Endometrial microvascular endothelial cells (primary cell): ENCODE data around the gene CLOCK. TPM values are rescaled to one million over a fixed set of nuclear protein-coding genes. Genes with fewer than 3 reads are reported as not detected.

ENCODE experiments used
- in situ Hi-C: cut with HindIII; loops from 2 replicates; pipeline ENCODE4 v1.10.0; 2017; ENCODE audit warnings: low sequenced_read_pairs, low pct_unique_long_range_greater_than_20kb; ENCODE audit errors: inconsistent ontology term
- total RNA-seq: library from RNA; depleted of rRNA; stranded (reverse); fragments of >200 nt; gene quantifications from one replicate; pipeline ENCODE4 v1.2.3, GENCODE V29; 2015; ENCODE audit errors: inconsistent ontology term

CLOCK gene
- total RNA-seq, 1 donor from 2014 or later = 21.7 TPM

- in situ Hi-C loops = no loop called here
Observed at GRCh38 chr4:55397520-55398321, 149.0 kb downstream of the CLOCK start.

- in situ Hi-C loops = no loop called here
Observed at GRCh38 chr4:55397126-55397436, 149.6 kb downstream of the CLOCK start.

- in situ Hi-C loops = no loop called here
Observed at GRCh38 chr4:55396308-55397125, 150.2 kb downstream of the CLOCK start.

- in situ Hi-C loops = no loop called here
Observed at GRCh38 chr4:55395529-55396307, 151.0 kb downstream of the CLOCK start, which contains the start of gene TMEM165. TMEM165 (plus strand) TSS chr4:55395957; CDS start chr4:55396190, 233 bp downstream.

- in situ Hi-C loops = no loop called here
Observed at GRCh38 chr4:55395218-55395528, 151.5 kb downstream of the CLOCK start.

- in situ Hi-C loops = no loop called here
Observed at GRCh38 chr4:55393461-55394320, 153.0 kb downstream of the CLOCK start.

GRCh38 chr4:55386840-55387239 is 159.9 kb downstream of the CLOCK start:
- in situ Hi-C loops = no loop called here

- in situ Hi-C loops = no loop called here
Observed at GRCh38 chr4:55386073-55386472, 160.6 kb downstream of the CLOCK start.

GRCh38 chr4:55385201-55385649 is 161.5 kb downstream of the CLOCK start:
- in situ Hi-C loops = no loop called here

- in situ Hi-C loops = no loop called here
Observed at GRCh38 chr4:55382488-55383003, 164.2 kb downstream of the CLOCK start.

- in situ Hi-C loops = no loop called here
Observed at GRCh38 chr4:55381502-55381901, 165.2 kb downstream of the CLOCK start.

- in situ Hi-C loops = no loop called here
Observed at GRCh38 chr4:55380576-55380975, 166.1 kb downstream of the CLOCK start.

GRCh38 chr4:55378617-55379467 is 167.9 kb downstream of the CLOCK start:
- in situ Hi-C loops = no loop called here

Other genes starting within 250 kb of the CLOCK start
- gene SRD5A3, start 200.7 kb downstream of the CLOCK start, total RNA-seq = 12.1 TPM
- 158 TPM for gene TMEM165, start 151.0 kb downstream of the CLOCK start, total RNA-seq
- gene PDCL2, start 45.3 kb upstream of the CLOCK start, total RNA-seq = not detected
- not detected for gene NMU, start 89.4 kb upstream of the CLOCK start, total RNA-seq